Liver (tissue), 9 donors: Measurements from ENCODE around the gene C17orf50. TPM values are rescaled to one million over a fixed set of nuclear protein-coding genes. Genes with fewer than 3 reads are reported as not detected.

Source experiments
- DNase-seq: peaks from one replicate; pipeline ENCODE4 v3.0.0-alpha.2; 2017; ENCODE audit warnings: low spot score
- H3K27ac ChIP-seq, 2 donors: one replicate each; pipeline ENCODE4 v1.7.0; 2013; ENCODE audit warnings: inconsistent platforms in 2 of 2, low read length in 2 of 2, control low read depth in 1 of 2, low read depth in 1 of 2, mild to moderate bottlenecking in 1 of 2
- H3K27me3 ChIP-seq, 4 donors: one replicate each; pipeline versions ENCODE4 v1.6.1 to v1.7.0; 2013; ENCODE audit warnings: low read length in 3 of 4, inconsistent platforms in 1 of 4, mild to moderate bottlenecking in 1 of 4, moderate library complexity in 1 of 4; ENCODE audit not compliant: control insufficient read depth in 4 of 4, insufficient read depth in 4 of 4
- H3K36me3 ChIP-seq, 4 donors: one replicate each; pipeline versions ENCODE4 v1.6.1 to v1.7.0; 2013; ENCODE audit warnings: low read length in 3 of 4, mild to moderate bottlenecking in 3 of 4, low read depth in 1 of 4, moderate library complexity in 1 of 4; ENCODE audit not compliant: control insufficient read depth in 4 of 4, insufficient read depth in 3 of 4
- H3K4me1 ChIP-seq, 4 donors: one replicate each; pipeline versions ENCODE4 v1.6.1 to v1.7.0; 2013; ENCODE audit warnings: low read length in 3 of 4, mild to moderate bottlenecking in 3 of 4, moderate library complexity in 1 of 4; ENCODE audit not compliant: control insufficient read depth in 4 of 4, insufficient read depth in 4 of 4
- H3K4me3 ChIP-seq, 3 donors: one replicate each; pipeline versions ENCODE4 v1.6.1 to v1.7.0; 2013; ENCODE audit warnings: low read length in 3 of 3, control low read depth in 1 of 3, low read depth in 1 of 3, mild to moderate bottlenecking in 1 of 3
- H3K9ac ChIP-seq, 2 donors: one replicate each; pipeline ENCODE4 v1.7.0; 2013; ENCODE audit warnings: low read length in 2 of 2, mild to moderate bottlenecking in 2 of 2, moderate library complexity in 2 of 2, control low read depth in 1 of 2, low read depth in 1 of 2
- H3K9me3 ChIP-seq, 4 donors: one replicate each; pipeline versions ENCODE4 v1.6.1 to v1.7.0; 2013; ENCODE audit warnings: low read length in 3 of 4; ENCODE audit not compliant: control insufficient read depth in 4 of 4
- ATF3 ChIP-seq: IDR thresholded peaks from 2 replicates; pipeline ENCODE4 v1.6.1; 2016; ENCODE audit warnings: antibody characterized with exemption
- WGBS: extraction: QIAGEN DNeasy Blood & Tissue Kit; methylation state at CpG from one replicate; pipeline ENCODE4 v1.1.7; 2013; 5-methylcytosine and 5-hydroxymethylcytosine counted together
- polyA plus RNA-seq, 2 donors: library from polyadenylated mRNA; stranded (reverse) in 1 of 2; unstranded in 1 of 2; fragments of 200-250 nt in 1 of 2; fragments of >200 nt in 1 of 2; fragmentation: Nextera tagmentation in 1 of 2; extraction: Ambion mirVana in 1 of 2; gene quantifications; one replicate each; pipeline versions ENCODE4 v1.2.1 to v1.2.3, GENCODE V29; 2013 to 2015
- total RNA-seq, 2 donors: library from RNA; depleted of rRNA; stranded (reverse); fragments of >200 nt; gene quantifications; one replicate each; pipeline ENCODE4 v1.2.3, GENCODE V29; 2014
- donor health status: healthy.
- donor health status: healthy.
- donor health status: healthy.
- donor health status: healthy.
- donor health status: healthy.

Gene C17orf50
- total and polyA plus RNA-seq, 4 donors, result not detected

DNA sequence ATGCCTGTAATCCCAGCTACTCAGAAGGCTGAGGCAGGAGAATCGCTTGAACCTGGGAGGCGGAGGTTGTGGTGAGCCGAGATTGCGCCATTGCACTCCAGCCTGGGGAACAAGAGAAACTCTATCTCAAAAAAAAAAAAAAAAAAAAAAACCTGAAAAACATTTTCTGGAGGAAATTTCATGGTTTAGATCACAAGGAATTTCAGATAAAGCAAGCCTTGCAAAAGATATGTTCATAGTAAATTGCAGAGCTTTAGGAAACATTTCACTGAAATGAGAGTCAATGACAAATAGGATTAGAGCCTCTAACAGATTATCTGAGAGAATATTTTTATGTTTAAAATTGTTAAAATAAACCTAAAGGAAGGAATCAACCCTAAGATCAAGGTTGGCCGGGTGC is 51.8 kb downstream of the C17orf50 start:
- WGBS, result 89% methylated on average over 5 of the region's 5 CpGs
- TF ChIP-seq ATF3, result no peak
- no peak for DNase-seq
- Histone ChIP-seq H3K9me3 (no peaks in the 10 kb centered on the region), H3K4me1 (peaks cover 3 to 27% (median 21%) of the 10 kb centered on the region in 4 donors), H3K9ac (no peak overlapping the region), H3K27me3 (no peaks in the 10 kb centered on the region), H3K27ac (no peak overlapping the region), H3K36me3 (no peaks in the 10 kb centered on the region), H3K4me3 (no peak overlapping the region)

Other genes starting within 250 kb of the C17orf50 start
- gene SLFN12L, start 223.2 kb upstream of the C17orf50 start, total RNA-seq, result 1 to 10 TPM in 1 of 2 donors, under 1 TPM in 1; 0.37 to 2.2 TPM
- gene SLFN12L, start 223.2 kb upstream of the C17orf50 start, polyA plus RNA-seq, result under 1 TPM; 0.09 to 0.17 TPM
- 10 to 100 TPM in 1 of 2 donors, under 1 TPM in 1; under 0.01 to 23.7 TPM for gene SLFN14, start 200.1 kb upstream of the C17orf50 start, total RNA-seq
- gene SLFN14, start 200.1 kb upstream of the C17orf50 start, polyA plus RNA-seq, result not detected
- 1 to 10 TPM; 2.3 to 2.4 TPM for gene PEX12, start 182.3 kb upstream of the C17orf50 start, total RNA-seq
- 1 to 10 TPM; 2.0 to 3.6 TPM for gene PEX12, start 182.3 kb upstream of the C17orf50 start, polyA plus RNA-seq
- 10 to 100 TPM; 25.4 to 55.6 TPM for gene AP2B1, start 173.6 kb upstream of the C17orf50 start, total RNA-seq
- gene AP2B1, start 173.6 kb upstream of the C17orf50 start, polyA plus RNA-seq, result 10 to 100 TPM in 1 of 2 donors, 1 to 10 TPM in 1; 8.7 to 19.2 TPM
- 1 to 10 TPM in 1 of 2 donors, under 1 TPM in 1; 0.42 to 3.8 TPM for gene RASL10B, start 29.2 kb upstream of the C17orf50 start, total RNA-seq
- gene RASL10B, start 29.2 kb upstream of the C17orf50 start, polyA plus RNA-seq, result 1 to 10 TPM; 1.7 to 2.7 TPM
- gene GAS2L2, start 7.6 kb upstream of the C17orf50 start, total RNA-seq, result not detected
- gene GAS2L2, start 7.6 kb upstream of the C17orf50 start, polyA plus RNA-seq, result not detected
- gene MMP28, start 34.8 kb downstream of the C17orf50 start, total RNA-seq, result under 1 TPM; 0.59 to 0.75 TPM
- under 1 TPM; 0.14 to 0.30 TPM for gene MMP28, start 34.8 kb downstream of the C17orf50 start, polyA plus RNA-seq
- gene TAF15, start 48.6 kb downstream of the C17orf50 start, total RNA-seq, result 10 to 100 TPM; 68.9 to 75.0 TPM
- gene TAF15, start 48.6 kb downstream of the C17orf50 start, polyA plus RNA-seq, result 10 to 100 TPM; 13.5 to 66.3 TPM
- under 1 TPM in 1 of 2 donors, not detected in 1; 0.08 TPM for gene HEATR9, start 108.0 kb downstream of the C17orf50 start, total RNA-seq
- not detected for gene HEATR9, start 108.0 kb downstream of the C17orf50 start, polyA plus RNA-seq
- 1 to 10 TPM; 1.7 to 2.2 TPM for gene CCL5, start 119.5 kb downstream of the C17orf50 start, total RNA-seq
- 1 to 10 TPM; 2.9 to 4.7 TPM for gene CCL5, start 119.5 kb downstream of the C17orf50 start, polyA plus RNA-seq
- gene RDM1, start 169.9 kb downstream of the C17orf50 start, total RNA-seq, result 1 to 10 TPM in 1 of 2 donors, not detected in 1; 1.9 TPM
- gene RDM1, start 169.9 kb downstream of the C17orf50 start, polyA plus RNA-seq, result under 1 TPM; 0.29 to 0.42 TPM
- not detected for gene LYZL6, start 182.8 kb downstream of the C17orf50 start, total RNA-seq
- not detected for gene LYZL6, start 182.8 kb downstream of the C17orf50 start, polyA plus RNA-seq
- 10 to 100 TPM in 1 of 2 donors, under 1 TPM in 1; 0.65 to 22.3 TPM for gene CCL16, start 220.6 kb downstream of the C17orf50 start, total RNA-seq
- gene CCL16, start 220.6 kb downstream of the C17orf50 start, polyA plus RNA-seq, result 10 to 100 TPM in 1 of 2 donors, 1 to 10 TPM in 1; 8.1 to 21.7 TPM
- 10 to 100 TPM in 1 of 2 donors, 1 to 10 TPM in 1; 1.9 to 11.6 TPM for gene CCL14, start 225.8 kb downstream of the C17orf50 start, total RNA-seq
- gene CCL14, start 225.8 kb downstream of the C17orf50 start, polyA plus RNA-seq, result 100 to 1,000 TPM in 1 of 2 donors, 10 to 100 TPM in 1; 68.7 to 124 TPM
- gene CCL15, start 240.7 kb downstream of the C17orf50 start, total RNA-seq, result 10 to 100 TPM in 1 of 2 donors, 1 to 10 TPM in 1; 9.2 to 14.1 TPM
- gene CCL15, start 240.7 kb downstream of the C17orf50 start, polyA plus RNA-seq, result 10 to 100 TPM in 1 of 2 donors, 1 to 10 TPM in 1; 8.8 to 27.8 TPM